GM12878 (cell line): ENCODE measurements around the gene PDE8B. TPM values are rescaled to one million over a fixed set of nuclear protein-coding genes. Genes with fewer than 3 reads are reported as not detected.

Experiments
- ATAC-seq: fragments of 200-7000 bp; cut with Tn5 transposase; 3 replicates; pipeline ENCODE4 v1.9.1; 2020; ENCODE audit warnings: mild to moderate bottlenecking, moderate library complexity
- BruUV-seq: library from RNA; stranded (reverse); fragments of 400-500 nt; replicated peaks from 2 replicates; lab custom pipeline; 2021; lab: Mats Ljungman, UMichigan
- CTCF ChIA-PET: fragments of 300-600 bp; sonication (Branson Sonifier 250); formaldehyde crosslinking; extraction: SDS; loops from one replicate; lab custom pipeline; 2021; ENCODE audit warnings: inconsistent platforms; lab: Yijun Ruan, JAX
- POLR2A ChIA-PET: fragments of 350-600 bp; formaldehyde crosslinking; extraction: SDS; loops from one replicate; lab custom pipeline; 2021; ENCODE audit warnings: inconsistent platforms; lab: Charles Lee
- RAD21 ChIA-PET: fragments of 300-600 bp; sonication (Branson Sonifier 250); formaldehyde crosslinking; loops from one replicate; lab custom pipeline; 2023; ENCODE audit warnings: antibody characterized with exemption; ENCODE audit not compliant: unreplicated experiment; lab: Charles Lee
- SMC1A ChIA-PET: fragments of 300-600 bp; sonication (Branson Sonifier 250); formaldehyde crosslinking; loops from one replicate; lab custom pipeline; 2023; ENCODE audit not compliant: unreplicated experiment, uncharacterized antibody; lab: Charles Lee
- DNase-seq: peaks from one replicate; pipeline ENCODE4 v3.0.0-alpha.2; 2011; ENCODE audit warnings: low read depth, low spot score
- FAIRE-seq: peaks from 3 replicates; lab custom pipeline; 2011; peaks lifted over from hg19 to GRCh38; lab: Jason Lieb, UNC
- H2AFZ ChIP-seq: 2 replicates; pipeline ENCODE4 v1.6.0; 2011; ENCODE audit warnings: low read depth, low read length, control low read depth; ENCODE audit not compliant: control insufficient read depth
- H3K27ac ChIP-seq: 2 replicates; pipeline ENCODE4 v1.5.1; 2011; ENCODE audit warnings: control low read depth; ENCODE audit not compliant: control insufficient read depth, insufficient read depth
- H3K27me3 ChIP-seq, 2 experiments: replicated peaks in 1 of 2; 2 replicates each; pipeline versions ENCODE4 v1.6.0 to v1.6.1; 2011; ENCODE audit warnings: low read length in 1 of 2; ENCODE audit not compliant: control insufficient read depth in 2 of 2, insufficient read depth in 2 of 2
- H3K36me3 ChIP-seq, 2 experiments: 2 replicates each; pipeline ENCODE4 v1.5.1; 2011; ENCODE audit warnings: low read length in 1 of 2; ENCODE audit not compliant: control insufficient read depth in 2 of 2, insufficient read depth in 2 of 2
- H3K4me1 ChIP-seq: 2 replicates; pipeline ENCODE4 v1.6.1; 2011; ENCODE audit warnings: mild to moderate bottlenecking, low read length, moderate library complexity, mixed read lengths; ENCODE audit not compliant: control insufficient read depth, insufficient read depth
- H3K4me2 ChIP-seq: 2 replicates; pipeline ENCODE4 v1.6.0; 2011; ENCODE audit warnings: control low read depth; ENCODE audit not compliant: control insufficient read depth, insufficient read depth
- H3K4me3 ChIP-seq: fragments of 200-600 bp; sonication (generic); 2 replicates; pipeline ENCODE4 v1.5.1; 2016
- H3K79me2 ChIP-seq: 2 replicates; pipeline ENCODE4 v1.6.0; 2011; ENCODE audit warnings: low read length; ENCODE audit not compliant: control insufficient read depth, insufficient read depth
- H3K9ac ChIP-seq: 2 replicates; pipeline ENCODE4 v1.8.0; 2011; ENCODE audit warnings: low read length, control low read depth, mixed read lengths; ENCODE audit not compliant: control insufficient read depth, insufficient read depth
- H3K9me3 ChIP-seq: replicated peaks from 3 replicates; pipeline ENCODE4 v1.5.1; 2011; ENCODE audit warnings: mild to moderate bottlenecking, low read length; ENCODE audit not compliant: control insufficient read depth, insufficient read depth
- H4K20me1 ChIP-seq: 2 replicates; pipeline ENCODE4 v1.6.0; 2011; ENCODE audit not compliant: control insufficient read depth, insufficient read depth
- BCLAF1 ChIP-seq: fragments of 450-650 bp; IDR thresholded peaks from 2 replicates; pipeline ENCODE4 v1.6.1; 2017; ENCODE audit warnings: antibody characterized with exemption, mild to moderate bottlenecking, moderate library complexity
- CTCF ChIP-seq, 3 experiments: IDR thresholded peaks in 2 of 3; conservative IDR thresholded peaks in 1 of 3; 2 replicates each; pipeline ENCODE4 v1.5.1; 2011; ENCODE audit warnings: low read depth in 3 of 3, low read length in 3 of 3, mild to moderate bottlenecking in 3 of 3, control low read depth in 2 of 3, moderate library complexity in 2 of 3, inconsistent platforms in 1 of 3, mixed read lengths in 1 of 3; ENCODE audit not compliant: control insufficient read depth in 2 of 3, insufficient read depth in 1 of 3; ENCODE audit errors: extremely low read depth in 1 of 3
- E2F4 ChIP-seq: IDR thresholded peaks from 2 replicates; pipeline ENCODE4 v1.6.1; 2012; ENCODE audit warnings: low read depth, low read length, improper control_type of control experiment
- HDAC2 ChIP-seq: fragments of 200-600 bp; sonication (generic); IDR thresholded peaks from 2 replicates; pipeline ENCODE4 v1.6.1; 2017
- IKZF1 ChIP-seq: fragments of 450-650 bp; conservative IDR thresholded peaks from 2 replicates; pipeline ENCODE4 v1.6.1; 2017; ENCODE audit warnings: antibody characterized with exemption, mild to moderate bottlenecking
- KLF5 ChIP-seq: fragments of 450-650 bp; IDR thresholded peaks from 2 replicates; pipeline ENCODE4 v1.6.1; 2014; ENCODE audit warnings: mild to moderate bottlenecking; ENCODE audit not compliant: partially characterized antibody
- NFXL1 ChIP-seq: fragments of 450-650 bp; IDR thresholded peaks from 2 replicates; pipeline ENCODE4 v1.6.1; 2017; ENCODE audit warnings: antibody characterized with exemption, mild to moderate bottlenecking, borderline replicate concordance
- NR2C1 ChIP-seq: fragments of 450-650 bp; IDR thresholded peaks from 2 replicates; pipeline ENCODE4 v1.6.1; 2017; ENCODE audit warnings: antibody characterized with exemption, mild to moderate bottlenecking, moderate library complexity
- POLR2A ChIP-seq: IDR thresholded peaks from 2 replicates; pipeline ENCODE4 v1.6.1; 2011; ENCODE audit warnings: low read depth, mild to moderate bottlenecking, low read length
- SREBF1 ChIP-seq: IDR thresholded peaks from 2 replicates; pipeline ENCODE4 v1.6.1; 2012; ENCODE audit warnings: mild to moderate bottlenecking, low read length
- TCF3 ChIP-seq: IDR thresholded peaks from 2 replicates; pipeline ENCODE4 v1.6.1; 2012; ENCODE audit warnings: low read depth, mild to moderate bottlenecking, low read length, borderline replicate concordance; ENCODE audit not compliant: insufficient read depth
- ZNF217 ChIP-seq: fragments of 450-650 bp; IDR thresholded peaks from 2 replicates; pipeline ENCODE4 v1.6.1; 2017; ENCODE audit warnings: antibody characterized with exemption, mild to moderate bottlenecking
- ZNF687 ChIP-seq: fragments of 450-650 bp; IDR thresholded peaks from 2 replicates; pipeline ENCODE4 v1.6.1; 2017; ENCODE audit warnings: mild to moderate bottlenecking, moderate library complexity
- WGBS: methylation state at CpG from one replicate; pipeline ENCODE4 v1.1.6; 2016; ENCODE audit warnings: low lambda C conversion rate; ENCODE audit not compliant: insufficient replicate concordance, insufficient coverage; ENCODE audit errors: missing lambda C conversion rate; 5-methylcytosine and 5-hydroxymethylcytosine counted together
- in situ Hi-C: fragments of 300-500 bp; cut with MboI; formaldehyde crosslinking; loops from 9 replicates; pipeline ENCODE4 v1.14.3; 2018; ENCODE audit warnings: mixed read lengths
- intact Hi-C: fragments of 100-400 bp; cut with micrococcal nuclease; formaldehyde crosslinking; loops from one replicate; pipeline ENCODE4 v1.14.2; 2022; ENCODE audit not compliant: unreplicated experiment
- polyA plus RNA-seq, 11 experiments: library from polyadenylated mRNA; depleted of rRNA in 4 of 11; unstranded in 6 of 11; stranded (reverse) in 5 of 11; fragments of >200 nt; fragmentation: Nextera tagmentation in 4 of 11; fragmentation: Illumina TruSeq in 1 of 11; extraction: Ambion mirVana in 4 of 11; extraction: Trizol in 1 of 11; gene quantifications; 1 replicate in 1 of 11; 2 replicates in 10 of 11; pipeline versions ENCODE4 v1.2.1 to v1.2.3, GENCODE V29; 2011 to 2016; ENCODE audit warnings: inconsistent platforms in 2 of 11, missing spikeins in 2 of 11, low read depth in 1 of 11
- total RNA-seq, 4 experiments: library from RNA; depleted of rRNA in 3 of 4; stranded (reverse); fragments of >200 nt in 3 of 4; fragmentation: Illumina TruSeq in 1 of 4; extraction: Trizol in 1 of 4; gene quantifications; 2 replicates each; pipeline versions ENCODE4 v1.2.1 to v1.2.3, GENCODE V29; 2013 to 2021

The PDE8B gene
- total and polyA plus RNA-seq, 10 of the 15 experiments (the other 5 are each of a cell fraction or from before 2014, with no cell fraction given), result 0.03 to 0.44 (median 0.20) TPM; not detected in 3

GRCh38 chr5:77426670-77427069, 216.2 kb downstream of the PDE8B start:
- POLR2A ChIA-PET, result interaction anchor here (0.6 to 0.7 kb wide), 5 partner anchors 8 to 1804 kb away, joined by 3 to 5 read pairs (median 3); no protein-coding TSS in a partner anchor
- Histone ChIP-seq H3K9me3 (no peaks in the 10 kb centered on the region), H3K27ac (no peak overlapping the region), H3K27me3 (no peaks in the 10 kb centered on the region), H3K4me2 (no peak overlapping the region), H2AFZ (no peak overlapping the region), H3K9ac (no peak overlapping the region), H3K4me1 (no peaks in the 10 kb centered on the region), H3K4me3 (no peak overlapping the region), H3K79me2 (no peaks in the 10 kb centered on the region), H4K20me1 (no peaks in the 10 kb centered on the region), H3K36me3 (peaks cover 0 to 20% of the 10 kb centered on the region in 2 experiments; a peak in 2 of 4 replicates)
- DNase-seq, result no peak
- intact Hi-C loops (no loop called here), in situ Hi-C loops (no loop called here)
- CTCF ChIA-PET, result interaction anchor here (0.6 to 2.5 kb wide), 4 partner anchors 10 to 184 kb away, joined by 3 to 14 read pairs (median 4); partner anchors contain the start of gene WDR41
- RAD21 ChIA-PET, result interaction anchor here (0.6 to 1.2 kb wide), 4 partner anchors 30 to 1043 kb away, joined by 3 to 4 read pairs (median 4); partner anchors contain the start of gene WDR41
- SMC1A ChIA-PET, result interaction anchor here (0.7 to 3.3 kb wide), 13 partner anchors 9 to 341 kb away, joined by 3 to 21 read pairs (median 5); no protein-coding TSS in a partner anchor
- 100% methylated on average over 2 of the region's 2 CpGs for WGBS
- TF ChIP-seq NR2C1 (no peak), BCLAF1 (no peak), HDAC2 (no peak), POLR2A (no peak), NFXL1 (no peak), SREBF1 (no peak), ZNF687 (no peak), TCF3 (no peak), IKZF1 (no peak), ZNF217 (no peak), E2F4 (no peak), KLF5 (no peak), CTCF (IDR thresholded peaks at IDR 0.05 in 2 of 3, conservative IDR thresholded peaks at IDR 0.05 in 1 of 3; ENCODE audit: control insufficient read depth in 2 of 3, extremely low read depth in 1 of 3, insufficient read depth in 1 of 3, low read depth in 3 of 3, low read length in 3 of 3) (no peak)
- FAIRE-seq, result no peak
- no TSS peak for BruUV-seq
- no peak for ATAC-seq
